A549 (cell line): ENCODE measurements around the gene MLLT3. TPM values are rescaled to one million over a fixed set of nuclear protein-coding genes. Genes with fewer than 3 reads are reported as not detected.

Experiments used
- ATAC-seq, 2 experiments: fragments of 200-7000 bp in 1 of 2; fragments of >200 bp in 1 of 2; cut with Nextera tagmentation in 1 of 2; cut with Tn5 transposase in 1 of 2; 3 replicates each; pipeline versions ENCODE4 v1.8.0 to v1.9.1; 2018 to 2020; ENCODE audit warnings: mild to moderate bottlenecking in 1 of 2, moderate library complexity in 1 of 2
- CTCF ChIA-PET: fragments of 300-600 bp; sonication (Branson Sonifier 250); formaldehyde crosslinking; extraction: SDS; loops from one replicate; lab custom pipeline; 2021; ENCODE audit warnings: antibody characterized with exemption, inconsistent platforms; lab: Yijun Ruan, JAX
- POLR2A ChIA-PET: fragments of 350-600 bp; formaldehyde crosslinking; extraction: SDS; loops from one replicate; lab custom pipeline; 2021; ENCODE audit warnings: antibody characterized with exemption, inconsistent platforms; lab: Yijun Ruan, JAX
- DNase-seq, 2 experiments: peaks; one replicate each; pipeline versions ENCODE4 v3.0.0 to v3.0.0-alpha.2; 2011 to 2016; ENCODE audit warnings: low read depth in 1 of 2, low spot score in 1 of 2
- FAIRE-seq: peaks from 2 replicates; lab custom pipeline; 2011; peaks lifted over from hg19 to GRCh38; lab: Jason Lieb, UNC
- H3K27ac ChIP-seq, 2 experiments: fragments of >200 bp; sonication (Bioruptor Twin); formaldehyde crosslinking; 3 replicates each; pipeline ENCODE4 v1.5.1; 2016 to 2017
- H3K4me1 ChIP-seq: fragments of >200 bp; sonication (Bioruptor Twin); formaldehyde crosslinking; 3 replicates; pipeline ENCODE4 v1.6.1; 2016
- H3K4me2 ChIP-seq: fragments of >200 bp; sonication (Bioruptor Twin); formaldehyde crosslinking; 3 replicates; pipeline ENCODE4 v1.6.1; 2016
- H3K4me3 ChIP-seq: fragments of >200 bp; sonication (Bioruptor Twin); formaldehyde crosslinking; 3 replicates; pipeline ENCODE4 v1.5.1; 2016
- H3K9me3 ChIP-seq: fragments of >200 bp; sonication (Bioruptor Twin); formaldehyde crosslinking; 3 replicates; pipeline ENCODE4 v1.6.1; 2016
- CBX2 ChIP-seq: fragments of 200-600 bp; sonication (generic); IDR thresholded peaks from 2 replicates; pipeline ENCODE4 v1.6.1; 2016; ENCODE audit warnings: low read depth, mild to moderate bottlenecking, borderline replicate concordance
- EHF ChIP-seq: fragments of 250-450 bp; sonication (Bioruptor Pico); IDR thresholded peaks from 2 replicates; pipeline ENCODE4 v1.5.0; 2020; ENCODE audit warnings: mild to moderate bottlenecking
- EHMT2 ChIP-seq: fragments of 200-600 bp; sonication (generic); IDR thresholded peaks from 2 replicates; pipeline ENCODE4 v1.6.1; 2016; ENCODE audit warnings: antibody characterized with exemption, low read depth, mild to moderate bottlenecking, moderate library complexity
- ELK1 ChIP-seq: fragments of 150-350 bp; IDR thresholded peaks from 2 replicates; pipeline ENCODE4 v1.6.1; 2014; ENCODE audit warnings: low read depth, mild to moderate bottlenecking, low read length
- ESRRA ChIP-seq: fragments of 150-350 bp; IDR thresholded peaks from 2 replicates; pipeline ENCODE4 v1.6.1; 2014; ENCODE audit warnings: mild to moderate bottlenecking, low read length, borderline replicate concordance
- FOXS1 ChIP-seq: fragments of 250-450 bp; sonication (Bioruptor Pico); IDR thresholded peaks from 2 replicates; pipeline ENCODE4 v1.5.0; 2020; ENCODE audit warnings: mild to moderate bottlenecking, moderate library complexity
- HDAC2 ChIP-seq: fragments of 200-600 bp; sonication (generic); IDR thresholded peaks from 2 replicates; pipeline ENCODE4 v1.6.1; 2016
- JUNB ChIP-seq: fragments of >200 bp; sonication (Bioruptor Twin); formaldehyde crosslinking; IDR thresholded peaks from 2 replicates; pipeline ENCODE4 v1.6.1; 2016
- KDM1A ChIP-seq: fragments of 200-600 bp; sonication (generic); IDR thresholded peaks from 2 replicates; pipeline ENCODE4 v1.6.1; 2016; ENCODE audit warnings: low read depth, mild to moderate bottlenecking
- KDM5A ChIP-seq: fragments of 200-600 bp; sonication (generic); IDR thresholded peaks from 2 replicates; pipeline ENCODE4 v1.6.1; 2016; ENCODE audit warnings: antibody characterized with exemption, mild to moderate bottlenecking
- MAFK ChIP-seq: fragments of 450-650 bp; IDR thresholded peaks from 2 replicates; pipeline ENCODE4 v1.6.1; 2014; ENCODE audit not compliant: partially characterized antibody
- MYC ChIP-seq: IDR thresholded peaks from 2 replicates; pipeline ENCODE4 v1.6.1; 2012; ENCODE audit warnings: mild to moderate bottlenecking, inconsistent platforms, low read length, improper control_type of control experiment, borderline replicate concordance
- NR3C1 ChIP-seq: fragments of >200 bp; sonication (Bioruptor Twin); formaldehyde crosslinking; IDR thresholded peaks from 3 replicates; pipeline ENCODE4 v1.6.1; 2017
- PHF8 ChIP-seq: fragments of 200-600 bp; sonication (generic); IDR thresholded peaks from 2 replicates; pipeline ENCODE4 v1.6.1; 2016; ENCODE audit warnings: low read depth, mild to moderate bottlenecking, antibody characterized with exemption, moderate library complexity, borderline replicate concordance
- POLR2A ChIP-seq: IDR thresholded peaks from 2 replicates; pipeline ENCODE4 v1.6.1; 2012; ENCODE audit warnings: mild to moderate bottlenecking, low read length
- RARB ChIP-seq: fragments of 250-450 bp; sonication (Bioruptor Pico); IDR thresholded peaks from 2 replicates; pipeline ENCODE4 v1.8.0; 2021; ENCODE audit warnings: mild to moderate bottlenecking, moderate library complexity
- RCOR1 ChIP-seq: fragments of 150-350 bp; IDR thresholded peaks from 2 replicates; pipeline ENCODE4 v1.6.1; 2014; ENCODE audit warnings: antibody characterized with exemption, low read length, low read depth
- SMC3 ChIP-seq: fragments of >200 bp; sonication (Bioruptor Twin); formaldehyde crosslinking; IDR thresholded peaks from 3 replicates; pipeline ENCODE4 v1.6.1; 2018; ENCODE audit warnings: inconsistent platforms
- TP53 ChIP-seq: fragments of 250-450 bp; sonication (Bioruptor Pico); IDR thresholded peaks from 2 replicates; pipeline ENCODE4 v1.5.0; 2021; ENCODE audit warnings: mild to moderate bottlenecking, moderate library complexity
- USF2 ChIP-seq: fragments of 450-650 bp; IDR thresholded peaks from 2 replicates; pipeline ENCODE4 v1.6.1; 2014; ENCODE audit warnings: antibody characterized with exemption
- ZSCAN20 ChIP-seq: fragments of 250-450 bp; sonication (Bioruptor Pico); IDR thresholded peaks from 2 replicates; pipeline ENCODE4 v1.8.0; 2022; ENCODE audit warnings: mild to moderate bottlenecking, moderate library complexity
- WGBS: methylation state at CpG from one replicate; pipeline ENCODE4 v1.1.6; 2017; ENCODE audit errors: missing lambda C conversion rate; 5-methylcytosine and 5-hydroxymethylcytosine counted together
- polyA plus RNA-seq, 4 experiments: library from polyadenylated mRNA; depleted of rRNA in 3 of 4; stranded (reverse); fragments of >200 nt; fragmentation: RNase III in 1 of 4; extraction: RNeasy Plus Mini Kit Qiagen cat#74134 plus additional on column Dnase treatment in 1 of 4; gene quantifications; 2 replicates in 3 of 4; 3 replicates in 1 of 4; pipeline ENCODE4 v1.2.3, GENCODE V29; 2011 to 2017
- TF ChIP-seq, protein P1 (sequence below): fragments of 250-450 bp; sonication (Bioruptor Pico); IDR thresholded peaks from 2 replicates; pipeline ENCODE4 v1.5.0; 2020; ENCODE audit warnings: low read depth, mild to moderate bottlenecking, moderate library complexity
- TF ChIP-seq, protein P2 (sequence below): fragments of >200 bp; sonication (Bioruptor Twin); formaldehyde crosslinking; IDR thresholded peaks from 2 replicates; pipeline ENCODE4 v1.6.1; 2016
- TF ChIP-seq, protein P3 (sequence below): IDR thresholded peaks from 2 replicates; pipeline ENCODE4 v1.6.1; 2012
- TF ChIP-seq, protein P4 (sequence below): fragments of >200 bp; sonication (Bioruptor Twin); formaldehyde crosslinking; IDR thresholded peaks from 3 replicates; pipeline ENCODE4 v1.5.1; 2016

The MLLT3 gene
- polyA plus RNA-seq, 2 of the 4 experiments (the other 2 are of a cell fraction), result 14.3 to 47.6 TPM

DNA sequence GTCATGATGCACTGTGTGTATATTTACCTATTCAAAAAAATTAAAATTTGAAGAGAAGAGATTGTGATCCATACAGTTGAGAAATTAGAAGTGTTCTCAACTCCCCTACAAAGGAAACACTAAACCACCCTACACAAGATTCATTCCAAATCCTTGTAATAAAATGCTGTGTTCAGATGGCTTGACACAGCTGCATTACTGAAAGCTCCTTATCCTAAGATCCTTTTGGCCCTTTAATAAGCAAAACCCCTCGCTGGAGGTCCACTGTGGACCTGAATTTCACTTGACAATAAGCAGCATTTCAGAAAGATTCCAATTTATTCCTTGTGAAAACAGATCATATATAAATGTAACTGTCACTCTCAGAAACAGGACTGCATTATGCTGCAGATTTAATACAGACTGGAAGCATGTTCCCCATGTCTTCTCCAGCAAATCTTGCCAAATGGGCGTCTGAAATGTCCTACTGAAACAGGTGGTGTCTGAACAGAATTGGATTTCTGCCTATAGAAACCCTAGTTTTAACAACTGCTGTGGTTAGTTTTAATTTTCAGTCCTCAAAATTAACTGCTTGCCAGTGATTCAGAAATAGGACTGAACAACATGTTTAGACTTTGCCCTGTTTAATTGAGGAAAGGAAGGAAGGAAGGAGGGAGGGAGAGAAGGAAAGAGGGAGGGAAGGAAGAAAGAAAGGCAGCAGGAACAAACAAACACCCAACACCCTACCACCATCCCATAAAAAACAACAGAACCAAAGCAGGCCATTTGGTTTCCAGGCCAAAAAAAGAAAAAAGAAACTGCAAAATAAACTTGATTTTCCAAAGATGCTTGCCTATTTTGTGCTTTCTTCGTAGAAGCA, 179.6 kb downstream of the MLLT3 start:
- 80% methylated on average over 3 of the region's 3 CpGs for WGBS
- POLR2A ChIA-PET, result no interaction called here
- FAIRE-seq (no peak), DNase-seq (no peak), ATAC-seq (no peak)
- H3K27ac ChIP-seq, result no peak overlapping the region
- no peak overlapping the region for H3K4me3 ChIP-seq
- TF ChIP-seq ZSCAN20 (CRISPR knock-in tag), result no peak
- TF ChIP-seq POLR2A, result no peak
- TF ChIP-seq JUNB, result no peak
- TF ChIP-seq CBX2, result no peak
- TF ChIP-seq, protein P1, sequence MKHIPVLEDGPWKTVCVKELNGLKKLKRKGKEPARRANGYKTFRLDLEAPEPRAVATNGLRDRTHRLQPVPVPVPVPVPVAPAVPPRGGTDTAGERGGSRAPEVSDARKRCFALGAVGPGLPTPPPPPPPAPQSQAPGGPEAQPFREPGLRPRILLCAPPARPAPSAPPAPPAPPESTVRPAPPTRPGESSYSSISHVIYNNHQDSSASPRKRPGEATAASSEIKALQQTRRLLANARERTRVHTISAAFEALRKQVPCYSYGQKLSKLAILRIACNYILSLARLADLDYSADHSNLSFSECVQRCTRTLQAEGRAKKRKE (CRISPR knock-in tag), result no peak
- TF ChIP-seq RCOR1, result no peak
- no peak for TF ChIP-seq KDM5A
- no peak for TF ChIP-seq EHF (CRISPR knock-in tag)
- TF ChIP-seq EHMT2, result no peak
- no peak for TF ChIP-seq ELK1
- TF ChIP-seq KDM1A, result no peak
- TF ChIP-seq NR3C1, result no peak
- TF ChIP-seq FOXS1 (CRISPR knock-in tag), result no peak
- TF ChIP-seq MAFK, result no peak
- TF ChIP-seq, protein P2, sequence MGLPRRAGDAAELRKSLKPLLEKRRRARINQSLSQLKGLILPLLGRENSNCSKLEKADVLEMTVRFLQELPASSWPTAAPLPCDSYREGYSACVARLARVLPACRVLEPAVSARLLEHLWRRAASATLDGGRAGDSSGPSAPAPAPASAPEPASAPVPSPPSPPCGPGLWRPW, result no peak
- no peak for TF ChIP-seq SMC3
- peak overlapping the region; percentile 2; the same call in 1 of the 3 replicates for H3K4me2 ChIP-seq
- no peaks in the 10 kb centered on the region for H3K9me3 ChIP-seq
- CTCF ChIA-PET, result no interaction called here
- peaks cover 14% of the 10 kb centered on the region; the same call in 2 of the 3 replicates for H3K4me1 ChIP-seq

GRCh38 chr9:20441711-20442423, 180.4 kb downstream of the MLLT3 start:
- TF ChIP-seq RARB (CRISPR knock-in tag) (no peak), USF2 (no peak), NR3C1 (no peak), MYC (no peak), JUNB (no peak), HDAC2 (no peak), PHF8 (no peak), TP53 (CRISPR knock-in tag) (no peak), ELK1 (no peak), EHF (CRISPR knock-in tag) (no peak), ESRRA (no peak)
- TF ChIP-seq, protein P3, sequence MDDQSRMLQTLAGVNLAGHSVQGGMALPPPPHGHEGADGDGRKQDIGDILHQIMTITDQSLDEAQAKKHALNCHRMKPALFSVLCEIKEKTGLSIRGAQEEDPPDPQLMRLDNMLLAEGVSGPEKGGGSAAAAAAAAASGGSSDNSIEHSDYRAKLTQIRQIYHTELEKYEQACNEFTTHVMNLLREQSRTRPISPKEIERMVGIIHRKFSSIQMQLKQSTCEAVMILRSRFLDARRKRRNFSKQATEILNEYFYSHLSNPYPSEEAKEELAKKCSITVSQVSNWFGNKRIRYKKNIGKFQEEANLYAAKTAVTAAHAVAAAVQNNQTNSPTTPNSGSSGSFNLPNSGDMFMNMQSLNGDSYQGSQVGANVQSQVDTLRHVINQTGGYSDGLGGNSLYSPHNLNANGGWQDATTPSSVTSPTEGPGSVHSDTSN, result no peak
- TF ChIP-seq, protein P4, sequence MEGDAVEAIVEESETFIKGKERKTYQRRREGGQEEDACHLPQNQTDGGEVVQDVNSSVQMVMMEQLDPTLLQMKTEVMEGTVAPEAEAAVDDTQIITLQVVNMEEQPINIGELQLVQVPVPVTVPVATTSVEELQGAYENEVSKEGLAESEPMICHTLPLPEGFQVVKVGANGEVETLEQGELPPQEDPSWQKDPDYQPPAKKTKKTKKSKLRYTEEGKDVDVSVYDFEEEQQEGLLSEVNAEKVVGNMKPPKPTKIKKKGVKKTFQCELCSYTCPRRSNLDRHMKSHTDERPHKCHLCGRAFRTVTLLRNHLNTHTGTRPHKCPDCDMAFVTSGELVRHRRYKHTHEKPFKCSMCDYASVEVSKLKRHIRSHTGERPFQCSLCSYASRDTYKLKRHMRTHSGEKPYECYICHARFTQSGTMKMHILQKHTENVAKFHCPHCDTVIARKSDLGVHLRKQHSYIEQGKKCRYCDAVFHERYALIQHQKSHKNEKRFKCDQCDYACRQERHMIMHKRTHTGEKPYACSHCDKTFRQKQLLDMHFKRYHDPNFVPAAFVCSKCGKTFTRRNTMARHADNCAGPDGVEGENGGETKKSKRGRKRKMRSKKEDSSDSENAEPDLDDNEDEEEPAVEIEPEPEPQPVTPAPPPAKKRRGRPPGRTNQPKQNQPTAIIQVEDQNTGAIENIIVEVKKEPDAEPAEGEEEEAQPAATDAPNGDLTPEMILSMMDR, result no peak
- TF ChIP-seq, all 56 proteins: peak for 0
- CTCF ChIA-PET, result no interaction called here
- no peak for DNase-seq
- WGBS, result 96% methylated on average over 4 of the region's 4 CpGs
- H3K4me2 ChIP-seq, result no peak overlapping the region
- H3K9me3 ChIP-seq, result no peaks in the 10 kb centered on the region
- POLR2A ChIA-PET, result no interaction called here
- no peak for ATAC-seq
- peaks cover 14% of the 10 kb centered on the region; the same call in 2 of the 3 replicates for H3K4me1 ChIP-seq
- no peak overlapping the region for H3K27ac ChIP-seq
- FAIRE-seq, result no peak
- no peak overlapping the region for H3K4me3 ChIP-seq
